DMS153 treated with DMSO at 0.1 percent for 48 hours (cell line): Measurements from ENCODE around the gene ACADS.

Experiments
- DNase-seq: peaks from one replicate; lab custom pipeline; 2025; ENCODE audit not compliant: unreplicated experiment; lab: John Stamatoyannopoulos, UW

ACADS gene, protein sequence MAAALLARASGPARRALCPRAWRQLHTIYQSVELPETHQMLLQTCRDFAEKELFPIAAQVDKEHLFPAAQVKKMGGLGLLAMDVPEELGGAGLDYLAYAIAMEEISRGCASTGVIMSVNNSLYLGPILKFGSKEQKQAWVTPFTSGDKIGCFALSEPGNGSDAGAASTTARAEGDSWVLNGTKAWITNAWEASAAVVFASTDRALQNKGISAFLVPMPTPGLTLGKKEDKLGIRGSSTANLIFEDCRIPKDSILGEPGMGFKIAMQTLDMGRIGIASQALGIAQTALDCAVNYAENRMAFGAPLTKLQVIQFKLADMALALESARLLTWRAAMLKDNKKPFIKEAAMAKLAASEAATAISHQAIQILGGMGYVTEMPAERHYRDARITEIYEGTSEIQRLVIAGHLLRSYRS

GRCh38 chr12:120725659-120726509, at the start of gene ACADS:
Gene ACADS, plus strand, starts transcription at chr12:120725826. Its CDS starts 60 bp downstream, at chr12:120725886.
- DNase-seq = peak; percentile 75

DNA sequence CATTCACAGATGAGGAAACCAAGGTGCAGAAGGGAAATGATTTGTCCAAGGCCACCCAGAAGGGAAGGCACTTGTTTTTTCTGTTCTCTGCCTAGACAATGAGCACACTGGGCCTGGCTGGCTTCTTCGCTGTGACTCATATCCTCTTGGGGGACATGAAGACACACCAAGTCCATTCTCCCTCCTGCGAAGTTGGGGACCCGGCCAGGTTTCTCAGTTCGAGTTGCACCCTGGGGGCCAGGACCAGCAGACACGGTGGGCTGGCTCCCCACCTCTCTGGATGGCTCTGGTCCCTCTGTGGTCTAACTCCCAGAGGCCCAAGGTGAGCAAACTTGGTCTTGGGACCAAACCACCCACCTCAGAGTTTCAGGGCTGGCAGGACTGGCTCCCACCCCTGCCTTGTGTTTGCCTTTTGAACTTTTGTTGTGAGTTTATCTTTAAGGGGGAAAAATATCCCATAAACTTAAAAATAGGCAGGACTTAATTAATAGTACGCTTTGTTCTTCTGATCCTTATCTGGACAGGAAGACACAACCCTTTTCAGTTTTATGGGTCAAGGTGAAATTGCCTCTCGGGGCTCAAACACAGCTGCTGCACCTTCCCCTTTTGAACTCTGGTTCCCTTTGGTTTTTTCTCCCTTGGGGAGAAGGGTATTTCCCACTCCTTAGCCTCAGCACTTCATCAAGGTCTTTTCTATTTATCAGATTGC, 47.7 kb upstream of the ACADS start:
- DNase-seq = no peak

- DNase-seq = no peak
Measured at GRCh38 chr12:120678572-120678971, 47.1 kb upstream of the ACADS start.

GRCh38 chr12:120680165-120680738, 45.4 kb upstream of the ACADS start:
- DNase-seq = no peak

DNA sequence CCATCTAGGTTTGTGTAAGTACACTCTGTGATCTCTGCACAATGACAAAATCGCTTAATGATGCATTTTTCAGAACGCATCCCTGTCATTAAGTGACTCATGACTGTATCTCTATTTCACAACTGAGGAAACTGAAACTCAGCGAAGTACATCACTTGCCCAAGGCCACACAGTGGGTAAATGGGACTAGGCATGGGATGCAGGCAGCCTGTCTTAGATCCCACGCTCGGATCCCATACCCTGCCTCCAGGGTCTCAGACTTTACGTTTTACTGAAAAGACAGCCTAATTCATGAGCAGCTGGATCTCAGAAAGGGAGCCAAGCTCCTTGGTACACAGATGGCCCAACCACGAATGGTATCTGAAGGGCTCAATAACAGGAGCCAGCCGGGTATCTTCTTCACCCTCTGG, 41.1 kb upstream of the ACADS start:
- DNase-seq = no peak

DNA sequence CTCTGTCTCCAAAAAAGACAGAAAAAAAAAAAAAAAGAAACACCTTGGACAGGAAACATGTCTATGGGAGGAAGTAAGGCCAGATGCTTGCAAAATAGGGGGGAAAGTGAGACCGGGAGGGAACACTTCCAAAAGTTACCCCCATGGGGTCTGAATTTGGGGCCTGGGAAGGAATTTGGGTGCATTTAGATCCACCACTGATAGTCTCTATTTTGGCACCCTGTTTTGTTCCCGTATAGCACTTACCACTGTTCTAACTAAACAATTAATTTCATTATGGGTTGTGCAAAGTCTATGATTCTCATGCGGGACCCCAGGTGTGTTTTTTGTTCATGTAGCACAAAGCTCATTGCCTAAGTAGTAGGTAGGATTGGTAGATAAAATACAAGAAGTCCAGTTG, 40.1 kb upstream of the ACADS start:
- DNase-seq = no peak

DNA sequence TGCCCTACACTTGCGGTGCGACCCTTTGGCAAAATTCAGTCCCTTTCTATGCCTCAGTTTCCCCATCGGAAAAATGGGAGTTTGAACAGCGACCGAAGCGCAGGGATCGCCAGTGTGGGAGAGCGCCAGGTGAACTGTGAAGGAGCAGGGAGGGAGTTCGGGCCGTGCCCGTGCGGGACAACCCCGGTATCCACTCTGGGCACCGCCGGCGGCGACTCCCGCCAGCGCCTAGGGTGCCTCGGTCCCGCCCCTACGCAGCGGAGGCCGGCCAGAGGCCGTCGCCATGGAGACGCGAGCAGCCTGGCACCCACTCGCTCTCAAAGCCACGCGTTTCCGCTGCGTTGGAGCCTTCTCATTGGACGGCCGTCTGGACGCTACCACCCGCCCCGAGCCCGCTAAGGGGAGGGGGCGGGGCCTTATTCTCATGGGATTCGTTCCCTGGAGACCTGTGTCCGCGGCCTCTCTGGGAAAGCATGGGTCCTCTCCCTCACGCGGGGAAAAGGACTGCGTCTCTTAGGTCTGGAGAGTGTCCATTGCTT, 39.4 kb upstream of the ACADS start:
- peak; percentile 95 for DNase-seq

DNA sequence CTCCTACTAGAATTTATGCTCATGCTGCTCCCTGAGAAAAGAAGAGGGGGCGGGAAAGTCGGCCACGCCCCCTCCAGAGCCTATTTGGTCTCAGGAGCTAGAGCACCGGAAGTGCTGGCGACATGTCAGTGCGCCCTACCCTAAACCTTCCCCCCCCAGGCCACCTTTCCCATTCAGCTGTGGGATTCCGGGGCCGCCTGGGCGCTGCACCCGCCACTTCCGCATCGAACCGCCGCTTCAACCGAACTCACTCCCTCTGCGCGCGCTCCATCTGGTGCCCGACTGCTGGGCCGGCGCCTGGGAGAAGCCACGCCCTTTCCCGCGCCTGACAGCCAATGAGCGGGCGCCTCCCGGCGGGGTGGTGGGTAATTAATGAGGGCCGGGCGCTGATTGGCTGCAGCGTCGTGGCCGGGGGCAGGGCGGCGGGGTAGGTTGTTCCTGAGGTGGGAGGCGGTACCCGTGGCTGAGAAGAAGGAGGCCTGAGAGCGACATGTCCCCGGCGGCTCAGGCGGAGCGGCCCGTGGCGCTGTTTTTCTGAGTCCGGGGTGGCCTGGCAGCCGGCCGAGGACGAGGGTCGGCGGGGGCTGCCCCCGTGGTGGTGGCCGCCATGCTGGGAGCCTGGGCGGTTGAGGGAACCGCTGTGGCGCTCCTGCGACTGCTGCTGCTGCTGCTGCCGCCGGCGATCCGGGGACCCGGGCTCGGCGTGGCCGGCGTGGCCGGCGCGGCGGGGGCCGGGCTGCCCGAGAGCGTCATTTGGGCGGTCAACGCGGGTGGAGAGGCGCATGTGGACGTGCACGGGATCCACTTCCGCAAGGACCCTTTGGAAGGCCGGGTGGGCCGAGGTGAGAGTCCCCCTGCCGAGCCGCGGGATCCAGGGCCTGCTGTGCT, 38.7 kb upstream of the ACADS start, which contains the start of gene MLEC:
Gene MLEC, plus strand, starts transcription at position 460 of the 888 bp plus-strand sequence. Its CDS starts 148 bp downstream, at position 608.
- DNase-seq = peak; percentile 94

GRCh38 chr12:120687578-120688289, 37.9 kb upstream of the ACADS start:
- no peak for DNase-seq

- DNase-seq = no peak
Measured at GRCh38 chr12:120688527-120689071, 37.0 kb upstream of the ACADS start.

GRCh38 chr12:120689397-120690082, 36.1 kb upstream of the ACADS start:
- no peak for DNase-seq

DNA sequence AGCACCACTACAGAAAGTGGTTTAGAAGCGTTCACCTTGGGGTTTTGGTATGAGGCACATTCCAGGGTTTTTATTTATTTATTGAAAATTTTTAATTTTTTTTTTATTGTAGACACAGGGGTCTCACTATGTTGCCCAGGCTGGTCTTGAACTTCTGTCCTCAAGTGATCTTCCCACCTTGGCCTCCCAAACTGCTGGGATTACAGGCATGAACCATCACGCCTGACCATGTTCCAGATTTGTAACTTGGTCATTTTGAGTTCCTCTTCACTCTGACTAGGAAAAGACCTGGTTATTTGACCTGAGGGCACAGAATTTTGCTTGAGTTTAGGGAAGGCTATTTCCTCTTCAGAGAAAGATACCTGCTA, 35.6 kb upstream of the ACADS start:
- DNase-seq = no peak

- DNase-seq = no peak
Measured at GRCh38 chr12:120690978-120691377, 34.6 kb upstream of the ACADS start.

GRCh38 chr12:120692524-120693033, 33.0 kb upstream of the ACADS start:
- DNase-seq = no peak

GRCh38 chr12:120693848-120694247, 31.8 kb upstream of the ACADS start:
- DNase-seq = no peak

- DNase-seq = no peak
Measured at GRCh38 chr12:120696626-120697025, 29.0 kb upstream of the ACADS start.

DNA sequence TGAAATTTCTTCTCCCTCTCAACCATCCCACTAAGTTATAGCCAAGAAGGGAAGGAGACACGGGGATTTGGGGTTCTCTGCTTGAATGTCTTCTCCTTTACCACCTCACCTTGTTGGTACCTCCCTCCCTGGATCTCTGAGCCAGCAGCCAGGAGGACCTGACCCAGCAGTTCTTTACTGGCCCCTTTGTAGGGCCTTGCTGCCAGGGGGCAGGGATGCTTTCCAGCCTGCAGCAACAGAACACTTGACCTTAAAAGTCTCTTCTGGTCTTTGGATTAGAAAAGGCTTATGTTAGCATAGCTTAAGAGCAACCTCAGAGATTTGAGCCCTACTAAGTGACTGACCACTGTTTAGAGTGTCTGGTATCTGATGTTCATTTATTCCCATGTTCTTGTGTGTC, 28.3 kb upstream of the ACADS start:
- DNase-seq = no peak

GRCh38 chr12:120698665-120699064, 27.0 kb upstream of the ACADS start:
- DNase-seq = no peak
